Dendritic cell treated with granulocyte-macrophage colony-stimulating factor and Interleukin-4, amounts not matched to agents 40 ng/mL and 50 ng/mL, for 4 days (primary cell): ENCODE results near the gene UGT2A1.

ENCODE experiments used
- H3K27ac Mint-ChIP-seq: one replicate; pipeline ENCODE4 v1.8.0; 2022; ENCODE audit warnings: mild to moderate bottlenecking, mixed read lengths
- H3K27me3 Mint-ChIP-seq: one replicate; pipeline ENCODE4 v1.8.0; 2022; ENCODE audit warnings: mild to moderate bottlenecking, mixed read lengths
- H3K36me3 Mint-ChIP-seq: one replicate; pipeline ENCODE4 v1.8.0; 2022; ENCODE audit warnings: low read depth, mixed read lengths
- H3K4me1 Mint-ChIP-seq: one replicate; pipeline ENCODE4 v1.8.0; 2022; ENCODE audit warnings: low read depth, mixed read lengths
- H3K4me3 Mint-ChIP-seq: one replicate; pipeline ENCODE4 v1.8.0; 2022; ENCODE audit warnings: mild to moderate bottlenecking, moderate library complexity, mixed read lengths
- H3K9me3 Mint-ChIP-seq: one replicate; pipeline ENCODE4 v1.8.0; 2022; ENCODE audit warnings: mixed read lengths
- intact Hi-C: fragments of 100-400 bp; cut with micrococcal nuclease; formaldehyde crosslinking; loops from one replicate; pipeline ENCODE4 v1.15.0; 2022

The UGT2A1 gene

DNA sequence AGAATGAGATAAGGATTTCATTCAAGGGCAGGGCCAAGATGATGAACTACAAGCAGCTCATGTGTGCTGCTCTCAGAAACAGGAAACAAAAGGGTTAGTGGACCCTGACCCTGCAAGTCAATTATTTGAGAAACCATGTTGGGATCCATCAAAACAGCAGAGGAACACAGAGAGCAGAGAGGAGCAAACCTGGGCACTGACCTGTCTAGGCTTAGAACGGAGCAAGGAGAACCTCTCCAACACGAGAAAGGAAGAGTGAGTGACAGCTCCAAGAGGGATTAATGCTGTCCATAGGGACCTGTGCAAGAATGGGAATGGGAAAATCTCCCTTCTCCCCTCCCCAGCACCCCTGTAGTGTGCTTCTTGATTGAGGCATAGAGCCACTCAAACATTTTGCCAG lies 103.4 kb downstream of the UGT2A1 start:
- intact Hi-C loops: no loop called here
- H3K27me3 Mint-ChIP-seq: no peaks in the 10 kb centered on the region
- H3K4me1 Mint-ChIP-seq: no peaks in the 10 kb centered on the region
- H3K27ac Mint-ChIP-seq: no peak overlapping the region
- H3K4me3 Mint-ChIP-seq: no peak overlapping the region
- no peaks in the 10 kb centered on the region for H3K36me3 Mint-ChIP-seq
- no peaks in the 10 kb centered on the region for H3K9me3 Mint-ChIP-seq

DNA sequence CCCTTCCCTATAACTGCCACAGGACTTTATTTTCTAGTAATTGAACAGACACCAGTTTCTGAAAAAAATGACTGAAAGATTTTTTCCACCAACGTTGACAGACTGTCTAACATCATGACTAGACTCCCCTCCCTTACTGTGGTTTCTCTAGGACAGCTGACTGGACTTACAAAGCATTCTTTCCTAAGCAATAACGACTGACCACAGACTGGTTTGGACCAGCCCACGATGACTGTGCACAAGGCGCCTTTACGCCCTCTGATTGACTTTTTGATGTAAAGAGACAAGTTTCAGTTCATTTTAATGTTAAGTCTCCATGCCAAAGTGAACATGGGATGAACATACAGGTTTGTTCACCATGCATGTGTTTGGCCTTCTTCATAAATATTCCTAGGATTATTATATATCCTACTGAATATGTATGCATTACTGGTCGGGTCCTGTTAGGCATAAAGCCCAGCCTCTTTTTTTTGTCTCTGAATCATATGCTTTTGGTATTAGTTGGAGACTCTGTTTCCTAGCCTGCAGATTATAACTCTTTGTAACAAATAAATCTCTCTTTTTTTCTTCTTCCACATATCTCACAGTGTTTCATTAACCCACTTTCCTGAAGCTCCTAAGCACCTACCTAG lies 106.8 kb downstream of the UGT2A1 start:
- Mint-ChIP-seq H3K4me1 (no peaks in the 10 kb centered on the region), H3K9me3 (no peaks in the 10 kb centered on the region), H3K36me3 (no peaks in the 10 kb centered on the region), H3K4me3 (no peak overlapping the region), H3K27ac (no peak overlapping the region), H3K27me3 (no peaks in the 10 kb centered on the region)
- intact Hi-C loops: no loop called here
